NCI-H1417 (cell line): ENCODE results near the gene ENOX1.
"Not testable (repeated sequence)": the region's sequence is repeated elsewhere in the genome, so short reads cannot be mapped to it uniquely, and the experiment has no call there.

Source experiments
- DNase-seq, 3 experiments: peaks; one replicate each; lab custom pipeline; 2025; lab: John Stamatoyannopoulos, UW

Gene ENOX1

GRCh38 chr13:43205416-43205815, 581.4 kb downstream of the ENOX1 start:
- DNase-seq, result no peak

GRCh38 chr13:43204591-43204990, 582.2 kb downstream of the ENOX1 start:
- no peak for DNase-seq

- no peak for DNase-seq
Measured at GRCh38 chr13:43203781-43204180, 583.0 kb downstream of the ENOX1 start.

- DNase-seq, result no peak
Measured at GRCh38 chr13:43200736-43201135, 586.0 kb downstream of the ENOX1 start.

- no peak for DNase-seq
Measured at GRCh38 chr13:43200307-43200706, 586.5 kb downstream of the ENOX1 start.

- DNase-seq, result no peak
Measured at GRCh38 chr13:43196750-43197370, 589.9 kb downstream of the ENOX1 start.

- peak in 1 of 3 experiments; percentile 5 for DNase-seq
Measured at GRCh38 chr13:43196086-43196621, 590.6 kb downstream of the ENOX1 start.

GRCh38 chr13:43195551-43195950, 591.2 kb downstream of the ENOX1 start:
- no peak for DNase-seq

- DNase-seq, result no peak
Measured at GRCh38 chr13:43195112-43195511, 591.7 kb downstream of the ENOX1 start.

- DNase-seq, result no peak
Measured at GRCh38 chr13:43193789-43194420, 592.9 kb downstream of the ENOX1 start.

- DNase-seq, result no peak
Measured at GRCh38 chr13:43191546-43191945, 595.2 kb downstream of the ENOX1 start.

- DNase-seq, result no peak
Measured at GRCh38 chr13:43185226-43185625, 601.5 kb downstream of the ENOX1 start.

GRCh38 chr13:43180837-43181236, 605.9 kb downstream of the ENOX1 start:
- DNase-seq, result no peak

- DNase-seq, result no peak
Measured at GRCh38 chr13:43180036-43180660, 606.6 kb downstream of the ENOX1 start.

GRCh38 chr13:43171489-43171888, 615.3 kb downstream of the ENOX1 start:
- DNase-seq, result no peak

- DNase-seq, result no peak
Measured at GRCh38 chr13:43170506-43170905, 616.3 kb downstream of the ENOX1 start.

GRCh38 chr13:43168434-43168833, 618.3 kb downstream of the ENOX1 start:
- not testable (repeated sequence) for DNase-seq

GRCh38 chr13:43167731-43168130, 619.0 kb downstream of the ENOX1 start:
- no peak for DNase-seq

- no peak for DNase-seq
Measured at GRCh38 chr13:43166644-43167457, 619.9 kb downstream of the ENOX1 start.
